Neural crest cell (in vitro differentiated cells): ENCODE data around the gene ZNF217. TPM values are rescaled to one million over a fixed set of nuclear protein-coding genes. Genes with fewer than 3 reads are reported as not detected.
"Not testable (repeated sequence)": the region's sequence is repeated elsewhere in the genome, so short reads cannot be mapped to it uniquely, and the experiment has no call there.

Experiments used
- DNase-seq: peaks from one replicate; pipeline ENCODE4 v3.0.0; 2021; ENCODE audit warnings: low read depth, mixed read lengths, low spot score
- H3K27ac Mint-ChIP-seq: one replicate; pipeline ENCODE4 v1.8.0; 2021; ENCODE audit warnings: mild to moderate bottlenecking, mixed read lengths; ENCODE audit not compliant: unreplicated experiment
- H3K27me3 Mint-ChIP-seq: 2 replicates; pipeline ENCODE4 v1.8.0; 2021; ENCODE audit warnings: low read depth, mild to moderate bottlenecking, mixed read lengths
- H3K36me3 Mint-ChIP-seq: 2 replicates; pipeline ENCODE4 v1.8.0; 2021; ENCODE audit warnings: low read depth, mild to moderate bottlenecking, mixed read lengths
- H3K4me1 Mint-ChIP-seq: 2 replicates; pipeline ENCODE4 v1.8.0; 2021; ENCODE audit warnings: mixed read lengths
- H3K4me3 Mint-ChIP-seq: one replicate; pipeline ENCODE4 v1.8.0; 2021; ENCODE audit warnings: mild to moderate bottlenecking, mixed read lengths
- H3K9me3 Mint-ChIP-seq: 2 replicates; pipeline ENCODE4 v1.8.0; 2021; ENCODE audit warnings: mixed read lengths
- CTCF ChIP-seq: fragments of 200-600 bp; sonication (generic); conservative IDR thresholded peaks from 2 replicates; pipeline ENCODE4 v1.5.0; 2021; ENCODE audit warnings: antibody characterized with exemption, mild to moderate bottlenecking
- total RNA-seq: library from RNA; stranded (reverse); gene quantifications from 2 replicates; pipeline ENCODE4 v1.2.1, GENCODE V29; 2021

ZNF217 gene
- total RNA-seq, 1 donor from 2014 or later: 35.5 TPM

- Mint-ChIP-seq H3K4me1 (peaks cover 4% of the 10 kb centered on the region), H3K27ac (no peak overlapping the region), H3K36me3 (no peaks in the 10 kb centered on the region)
These were observed 43.0 kb upstream of the ZNF217 start for GRCh38 chr20:53636540-53637097.

GRCh38 chr20:53635221-53635620, 41.6 kb upstream of the ZNF217 start:
- Mint-ChIP-seq H3K27ac (no peak overlapping the region), H3K4me3 (no peak overlapping the region), H3K27me3 (no peaks in the 10 kb centered on the region), H3K36me3 (no peaks in the 10 kb centered on the region), H3K9me3 (no peaks in the 10 kb centered on the region), H3K4me1 (no peaks in the 10 kb centered on the region)
- DNase-seq: no peak
- no peak for TF ChIP-seq CTCF

More at GRCh38 chr20:53636540-53637097, 43.0 kb upstream of the ZNF217 start:
- DNase-seq: no peak
- Mint-ChIP-seq H3K9me3 (no peaks in the 10 kb centered on the region), H3K27me3 (no peaks in the 10 kb centered on the region), H3K4me3 (no peak overlapping the region)
- TF ChIP-seq CTCF: no peak

DNA sequence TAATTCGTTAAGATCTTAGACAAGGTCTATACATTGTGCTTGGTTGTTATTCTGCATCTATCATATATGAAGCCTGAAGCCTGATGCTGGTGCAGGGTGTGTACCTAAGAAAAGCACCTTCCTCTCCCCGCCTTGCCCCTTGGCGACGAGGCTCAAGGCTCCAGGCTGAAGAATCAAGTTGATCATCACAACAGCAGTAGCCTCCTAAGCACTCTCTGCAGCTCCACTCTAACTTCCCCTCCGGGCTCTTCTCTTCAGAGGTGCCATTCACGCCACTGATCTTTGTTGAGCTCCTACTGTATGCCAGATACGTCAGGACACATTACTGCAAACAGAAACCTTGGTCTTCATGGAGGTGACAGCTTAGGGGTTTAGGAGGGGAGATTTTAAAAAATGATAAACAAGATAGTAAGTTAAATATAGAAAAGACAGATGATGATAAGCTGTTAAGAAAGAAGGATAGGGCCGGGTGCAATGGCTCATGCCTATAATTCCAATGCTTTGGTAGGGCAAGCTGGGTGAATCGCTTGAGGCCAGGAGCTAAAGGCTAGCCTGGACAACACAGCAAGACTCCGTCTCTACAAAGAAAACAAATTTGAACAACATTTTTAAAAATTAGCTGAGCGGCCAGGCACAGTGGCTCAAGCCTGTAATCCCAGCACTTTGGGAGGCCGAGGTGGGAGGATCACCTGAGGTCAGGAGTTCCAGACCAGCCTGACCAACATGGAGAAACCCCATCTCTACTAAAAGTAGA, 38.4 kb upstream of the ZNF217 start:
- Mint-ChIP-seq H3K27me3 (no peaks in the 10 kb centered on the region), H3K4me1 (no peaks in the 10 kb centered on the region)

GRCh38 chr20:53629436-53629835, 35.8 kb upstream of the ZNF217 start:
- Mint-ChIP-seq H3K4me1 (no peaks in the 10 kb centered on the region), H3K9me3 (no peaks in the 10 kb centered on the region), H3K27me3 (no peaks in the 10 kb centered on the region), H3K27ac (no peak overlapping the region), H3K4me3 (no peak overlapping the region), H3K36me3 (no peaks in the 10 kb centered on the region)
- no peak for TF ChIP-seq CTCF
- DNase-seq: no peak

More for the DNA sequence above, 38.4 kb upstream of the ZNF217 start:
- Mint-ChIP-seq H3K9me3 (no peaks in the 10 kb centered on the region), H3K4me3 (no peak overlapping the region), H3K36me3 (no peaks in the 10 kb centered on the region), H3K27ac (no peak overlapping the region)
- TF ChIP-seq CTCF: no peak
- no peak for DNase-seq

- DNase-seq, H3K4me3 Mint-ChIP-seq, H3K4me1 Mint-ChIP-seq, H3K27ac Mint-ChIP-seq, H3K36me3 Mint-ChIP-seq, H3K9me3 Mint-ChIP-seq, H3K27me3 Mint-ChIP-seq: not testable (repeated sequence)
These were observed 35.1 kb upstream of the ZNF217 start for GRCh38 chr20:53628758-53629157.

DNA sequence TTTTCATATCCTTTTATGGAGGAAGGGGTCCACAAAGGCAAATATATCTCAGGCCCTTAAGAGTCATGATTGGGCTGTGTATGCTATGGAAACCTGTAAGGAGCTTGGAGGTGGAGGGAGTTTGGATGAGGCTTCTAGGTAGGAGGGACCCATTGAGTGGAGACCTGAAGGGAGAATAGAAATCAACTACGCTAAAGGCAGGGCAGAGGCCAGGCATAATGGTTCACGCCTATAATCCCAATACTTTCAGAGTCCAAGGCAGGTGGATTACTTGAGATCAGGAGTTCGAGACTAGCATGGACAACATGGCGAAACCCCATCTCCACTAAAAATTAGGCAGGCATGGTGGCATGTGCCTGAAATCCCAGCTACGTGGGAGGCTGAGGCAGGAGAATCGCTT, 34.4 kb upstream of the ZNF217 start:
- Mint-ChIP-seq H3K9me3 (no peaks in the 10 kb centered on the region), H3K27ac (peak overlapping the region; percentile 40), H3K27me3 (no peaks in the 10 kb centered on the region), H3K4me1 (peaks cover 11% of the 10 kb centered on the region), H3K4me3 (no peak overlapping the region), H3K36me3 (no peaks in the 10 kb centered on the region)
- TF ChIP-seq CTCF: no peak
- DNase-seq: no peak

- H3K4me3 Mint-ChIP-seq, H3K9me3 Mint-ChIP-seq, DNase-seq, H3K27ac Mint-ChIP-seq, H3K36me3 Mint-ChIP-seq, H3K27me3 Mint-ChIP-seq: not testable (repeated sequence)
- H3K4me1 Mint-ChIP-seq: peaks cover 20% of the 10 kb centered on the region
These were observed 33.4 kb upstream of the ZNF217 start for GRCh38 chr20:53627001-53627400.
